HepG2 (cell line): ENCODE results near the gene FGFR3. TPM values are rescaled to one million over a fixed set of nuclear protein-coding genes. Genes with fewer than 3 reads are reported as not detected.

Experiments
- BRF2 ChIP-seq: sonication (generic); formaldehyde crosslinking; IDR thresholded peaks from 2 replicates; pipeline ENCODE4 v1.8.1; 2022; ENCODE audit warnings: mild to moderate bottlenecking, missing genetic modification reagents
- CSRNP1 ChIP-seq: sonication (generic); formaldehyde crosslinking; IDR thresholded peaks from 2 replicates; pipeline ENCODE4 v1.8.1; 2023; ENCODE audit warnings: mild to moderate bottlenecking, missing genetic modification reagents
- IKZF4 ChIP-seq: sonication (generic); formaldehyde crosslinking; IDR thresholded peaks from 2 replicates; pipeline ENCODE4 v1.5.1; 2020; ENCODE audit warnings: borderline replicate concordance, mild to moderate bottlenecking, low read depth, missing genetic modification reagents; ENCODE audit errors: not compliant biosample characterization
- KDM3A ChIP-seq: IDR thresholded peaks from 2 replicates; pipeline ENCODE4 v1.6.1; 2018; ENCODE audit warnings: low read depth, missing compliant biosample characterization
- LRRFIP1 ChIP-seq: sonication (generic); formaldehyde crosslinking; conservative IDR thresholded peaks from 2 replicates; pipeline ENCODE4 v1.4.0; 2020; ENCODE audit warnings: missing genetic modification reagents
- ZBED4 ChIP-seq: sonication (generic); formaldehyde crosslinking; IDR thresholded peaks from 2 replicates; pipeline ENCODE4 v1.4.0; 2020; ENCODE audit warnings: missing genetic modification reagents, borderline replicate concordance
- ZNF740 ChIP-seq: sonication (generic); formaldehyde crosslinking; IDR thresholded peaks from 2 replicates; pipeline ENCODE4 v1.4.0; 2020; ENCODE audit warnings: missing genetic modification reagents
- polyA plus RNA-seq, 8 experiments: library from polyadenylated mRNA; depleted of rRNA in 3 of 8; stranded (reverse) in 7 of 8; unstranded in 1 of 8; fragments of >200 nt; fragmentation: Illumina TruSeq in 4 of 8; extraction: Trizol in 4 of 8; gene quantifications; 2 replicates each; pipeline versions ENCODE4 v1.2.1 to v1.2.3, GENCODE V29; 2011 to 2016; ENCODE audit warnings: low read depth in 4 of 8, missing spikeins in 1 of 8, mixed read lengths in 1 of 8; ENCODE audit not compliant: insufficient read depth in 1 of 8
- total RNA-seq, 5 experiments: library from RNA; depleted of rRNA; stranded (reverse); fragments of >200 nt; fragmentation: Illumina TruSeq; extraction: Trizol; gene quantifications; 2 replicates each; pipeline ENCODE4 v1.2.3, GENCODE V29; 2016; ENCODE audit warnings: low read depth in 1 of 5

FGFR3 gene
- total and polyA plus RNA-seq, 2 of the 13 experiments (the other 11 are each of a cell fraction or from before 2014, with no cell fraction given) = 103 to 109 TPM

GRCh38 chr4:1809754-1810502, 16.8 kb downstream of the FGFR3 start (continued):
- peak; percentile 87; the same call in 1 of the 2 replicates for TF ChIP-seq KDM3A (CRISPR knock-in tag)
- peak; percentile 87; the same call in 1 of the 2 replicates for TF ChIP-seq ZNF740
- TF ChIP-seq BRF2 = 0 out of 2 replicates have a peak, but pooled peaks have one; percentile 40
- TF ChIP-seq ZBED4 (CRISPR knock-in tag) = 0 out of 2 replicates have a peak, but pooled peaks have one; percentile 60
- TF ChIP-seq CSRNP1 = peak; percentile 85; the same call in 1 of the 2 replicates
- TF ChIP-seq IKZF4 = no peak
- TF ChIP-seq LRRFIP1 (CRISPR knock-in tag) = no peak
